Right ventricle myocardium inferior (tissue), 1 donor: Measurements from ENCODE around the gene MRPL36. TPM values are rescaled to one million over a fixed set of nuclear protein-coding genes. Genes with fewer than 3 reads are reported as not detected.

Source experiments
- ATAC-seq: fragments of 200-7000 bp; cut with Tn5 transposase; one replicate; pipeline ENCODE4 v1.9.1; 2020; ENCODE audit warnings: mild to moderate bottlenecking, moderate library complexity
- DNase-seq: peaks from one replicate; pipeline ENCODE4 v3.0.0; 2021; ENCODE audit errors: missing footprints
- intact Hi-C: fragments of 100-400 bp; cut with DNase I; formaldehyde crosslinking; loops from one replicate; pipeline ENCODE4 v1.11.0; 2022
- total RNA-seq: library from RNA; stranded (reverse); fragmentation: NEBNext Ultra II Directional; extraction: Animal tissue kit (Norgen Biotek cat#: 25700); gene quantifications from one replicate; pipeline ENCODE4 v1.2.1, GENCODE V29; 2021
- donor health status: DM: no; HTN: yes; CAD: no; lungs with severe emphysema.

The MRPL36 gene
- total RNA-seq, 1 donor from 2014 or later, result 62.3 TPM

DNA sequence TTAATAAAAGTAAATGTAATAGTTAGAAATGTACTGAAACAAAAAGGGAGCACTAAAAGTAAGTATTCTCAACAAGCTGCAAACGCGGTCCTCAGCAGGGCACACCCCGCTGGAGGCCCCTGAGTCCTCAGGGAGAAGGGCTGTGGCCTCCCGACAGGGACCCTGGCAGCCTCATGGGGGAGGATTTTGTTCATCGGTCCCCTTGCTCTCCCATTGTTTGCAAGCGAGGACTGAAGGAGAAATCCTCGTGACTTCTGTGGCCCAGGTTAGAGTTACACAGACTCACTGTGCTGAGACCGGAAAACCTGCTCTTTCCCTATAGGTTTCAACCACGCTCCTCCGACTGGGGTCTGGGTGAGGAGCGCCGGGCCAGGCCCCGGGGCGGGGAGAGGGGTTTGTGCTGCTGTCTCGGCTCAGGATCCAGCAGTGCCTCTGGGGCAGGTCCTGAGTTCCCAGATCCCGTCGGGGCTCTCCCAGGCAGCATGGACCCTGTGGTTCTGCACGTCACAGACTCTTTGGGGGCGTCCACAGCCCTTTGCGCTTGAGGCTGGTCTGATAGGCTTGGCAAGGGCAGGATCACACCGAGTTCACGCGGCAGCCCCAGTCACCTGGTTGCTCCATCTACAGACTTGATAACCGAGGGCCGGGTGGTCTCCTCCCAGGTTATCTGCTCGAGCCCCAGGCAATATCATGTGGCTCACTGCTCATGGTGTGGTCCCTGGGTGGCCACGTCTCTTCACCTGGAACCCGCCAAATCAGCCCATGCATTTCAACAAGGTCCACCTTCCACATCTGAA, 38.8 kb downstream of the MRPL36 start:
- no peak for DNase-seq
- intact Hi-C loops, result loop anchor here (5.0 kb wide), 1 partner anchor 276 kb away; no protein-coding TSS in a partner anchor
- no peak for ATAC-seq

DNA sequence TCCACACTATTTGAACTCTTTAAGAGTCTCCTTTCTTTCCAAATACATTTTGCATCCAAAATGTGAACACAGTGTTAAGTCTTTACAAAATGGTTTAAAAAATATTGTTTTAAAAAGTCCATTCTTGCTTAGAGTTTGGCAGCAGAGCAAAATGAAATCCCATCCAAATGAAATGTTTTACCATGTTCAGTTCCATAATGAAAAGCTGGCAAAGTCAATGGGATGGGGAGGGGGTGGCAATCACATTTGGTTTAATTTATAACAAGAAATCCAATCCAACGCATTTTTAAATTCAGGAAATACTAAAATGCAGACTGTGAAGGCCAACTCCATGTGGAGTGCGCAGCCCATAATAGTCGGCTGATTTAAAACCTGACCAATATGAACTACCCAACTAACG, 39.4 kb downstream of the MRPL36 start:
- DNase-seq (no peak), ATAC-seq (no peak)
- intact Hi-C loops, result loop anchor here (5.0 kb wide), 1 partner anchor 277 kb away; no protein-coding TSS in a partner anchor

DNA sequence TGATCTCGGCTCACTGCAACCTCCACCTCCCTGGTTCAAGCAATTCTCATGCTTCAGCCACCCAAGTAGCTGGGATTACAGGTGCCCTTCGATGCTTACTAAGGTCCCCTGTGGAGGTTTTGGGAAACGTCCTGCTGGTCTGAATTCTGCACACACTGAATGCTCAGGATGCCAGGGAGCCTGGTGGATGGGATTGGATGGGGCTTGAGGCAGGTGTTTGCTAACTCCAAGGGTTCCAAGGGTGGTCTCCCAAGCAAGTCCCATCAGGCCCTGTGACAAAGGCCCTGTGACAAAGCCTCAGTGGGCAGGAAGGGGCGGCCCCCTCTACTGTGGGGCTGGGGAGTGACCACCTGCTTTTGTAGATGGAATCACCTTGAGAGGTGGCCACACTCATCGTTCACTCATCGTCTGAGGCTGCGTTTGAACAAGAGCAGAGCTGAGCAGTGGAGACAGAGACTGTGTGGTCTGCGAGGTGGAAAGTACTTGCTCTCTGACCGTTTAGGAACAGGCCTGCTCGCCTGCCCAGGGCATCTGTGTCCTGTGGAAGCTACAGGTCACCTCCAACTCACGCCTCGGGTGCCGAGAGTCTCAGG, 40.2 kb downstream of the MRPL36 start:
- ATAC-seq, result no peak
- DNase-seq, result no peak
- intact Hi-C loops, result no loop called here

DNA sequence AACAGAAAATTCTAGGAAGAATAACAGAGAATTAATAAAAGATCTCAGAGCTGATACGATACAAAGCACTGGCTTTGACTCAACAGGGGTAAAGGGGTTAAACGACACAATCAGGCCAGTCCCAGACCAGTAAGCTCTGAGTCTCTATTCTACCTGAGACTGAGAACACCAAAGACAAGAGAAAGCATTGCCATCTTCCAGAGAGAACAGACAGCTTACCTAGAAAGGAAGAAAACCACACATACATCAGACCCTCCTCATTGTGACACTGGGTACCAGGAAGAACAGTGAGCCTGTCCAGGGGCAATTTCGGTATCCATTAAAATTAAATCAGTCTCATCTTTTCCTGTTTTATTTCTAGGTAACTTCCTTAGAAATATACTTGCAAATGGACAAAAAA, 41.1 kb downstream of the MRPL36 start:
- ATAC-seq (no peak), DNase-seq (no peak)

DNA sequence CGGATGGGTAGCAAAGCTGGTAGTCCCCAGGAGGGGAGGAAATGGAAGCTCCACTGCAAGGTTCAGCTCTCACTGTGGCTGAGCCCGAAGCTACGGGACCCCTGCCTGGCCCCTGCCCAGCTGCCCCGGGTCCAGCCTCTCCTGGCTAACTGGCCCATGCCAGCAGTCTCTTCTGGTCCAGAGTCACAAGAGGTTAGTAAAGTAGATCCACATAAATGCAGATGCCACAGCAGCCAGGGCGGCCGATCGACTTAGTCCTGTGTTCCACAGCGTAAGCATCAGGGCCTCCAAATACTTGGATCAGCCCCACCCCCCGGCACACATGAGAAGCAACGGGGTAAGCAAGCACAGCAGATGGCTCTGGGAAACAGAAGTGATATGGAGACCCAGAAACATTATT, 42.1 kb downstream of the MRPL36 start:
- DNase-seq, result no peak
- intact Hi-C loops, result no loop called here

More for the DNA sequence above, 41.1 kb downstream of the MRPL36 start:
- intact Hi-C loops, result no loop called here

DNA sequence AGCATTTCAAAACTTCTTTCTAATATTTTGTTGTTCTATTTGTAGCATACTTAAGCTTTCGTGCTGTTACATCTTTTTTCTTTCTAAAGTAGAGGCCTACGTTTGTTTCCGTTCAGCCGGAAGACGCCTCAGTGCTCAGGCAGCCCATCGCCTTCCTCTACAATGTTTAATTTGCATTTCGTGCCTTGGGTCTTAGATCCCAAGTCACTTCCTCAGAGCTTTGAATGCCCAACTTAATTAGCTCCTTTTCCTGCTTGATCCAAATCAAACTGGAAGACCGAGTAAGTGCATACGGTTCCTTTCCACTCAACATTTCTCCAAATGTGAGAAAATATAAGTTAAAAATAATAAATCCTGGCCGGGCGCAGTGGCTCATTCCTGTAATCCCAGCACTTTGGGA, 43.2 kb downstream of the MRPL36 start:
- ATAC-seq (no peak), DNase-seq (no peak)
- intact Hi-C loops, result no loop called here

More for the DNA sequence above, 42.1 kb downstream of the MRPL36 start:
- ATAC-seq, result no peak

DNA sequence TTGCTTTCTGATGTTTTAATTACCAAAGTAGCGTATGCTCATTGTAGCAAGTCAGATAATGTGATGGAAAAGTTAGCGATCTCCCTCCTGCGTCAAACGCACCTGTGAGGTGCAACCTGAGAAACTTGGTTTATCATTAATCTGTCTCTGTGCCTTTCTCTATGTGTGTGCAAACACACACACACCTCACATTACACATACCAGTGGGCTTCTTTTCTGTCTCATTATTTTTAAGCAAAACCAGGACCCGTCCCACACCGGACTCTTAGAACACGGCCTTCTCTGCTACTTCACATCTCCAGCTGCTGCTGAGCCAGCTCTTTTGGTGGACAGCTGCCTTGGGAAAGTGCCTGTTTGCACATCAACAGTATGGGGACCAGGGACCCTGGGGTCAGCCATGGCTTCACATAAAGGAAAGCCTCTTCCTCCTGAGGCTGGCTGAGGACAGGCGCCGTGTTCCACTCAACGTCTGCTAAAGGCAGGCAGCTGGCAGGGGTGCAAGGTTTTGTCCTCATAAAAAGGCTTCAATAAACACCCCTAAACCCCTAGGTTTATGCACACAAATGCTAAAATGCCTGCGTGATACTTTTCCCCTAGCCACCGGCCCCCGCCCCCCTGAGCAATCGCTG, 44.2 kb downstream of the MRPL36 start:
- intact Hi-C loops, result no loop called here
- DNase-seq, result no peak
- no peak for ATAC-seq

DNA sequence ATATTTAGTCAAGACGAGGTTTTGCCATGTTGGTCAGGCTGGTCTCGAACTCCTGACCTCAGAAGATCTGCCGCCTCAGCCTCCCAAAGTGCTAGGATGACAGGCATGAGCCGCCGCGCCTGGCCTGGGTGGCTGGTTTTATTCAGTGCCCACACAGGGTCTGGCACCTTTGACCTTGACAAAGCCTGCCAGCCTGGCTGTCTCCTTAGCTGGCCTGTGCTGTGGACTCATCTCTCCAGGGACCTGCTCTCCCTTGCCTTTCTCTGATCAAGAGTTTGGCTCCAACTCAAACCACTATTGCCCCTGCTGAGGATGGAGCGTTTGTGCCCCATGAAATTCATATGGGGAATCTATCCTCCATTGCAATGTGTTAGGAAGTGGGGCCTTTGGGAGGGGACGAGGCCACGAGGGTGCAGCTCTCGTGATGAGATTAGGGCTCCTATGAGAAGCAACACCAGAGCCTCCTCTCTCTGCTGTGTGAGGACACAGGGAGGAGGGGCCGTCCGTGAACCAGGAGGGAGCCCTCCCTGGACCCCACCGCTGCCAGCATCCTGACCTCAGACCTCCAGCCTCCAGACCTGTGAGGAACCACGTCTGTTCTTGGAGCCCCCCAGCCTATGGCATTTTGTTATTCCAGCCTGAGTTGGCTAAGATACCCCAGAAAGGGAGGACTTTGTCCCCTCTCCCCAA, 45.0 kb downstream of the MRPL36 start:
- intact Hi-C loops, result no loop called here
- no peak for DNase-seq
- ATAC-seq, result no peak

DNA sequence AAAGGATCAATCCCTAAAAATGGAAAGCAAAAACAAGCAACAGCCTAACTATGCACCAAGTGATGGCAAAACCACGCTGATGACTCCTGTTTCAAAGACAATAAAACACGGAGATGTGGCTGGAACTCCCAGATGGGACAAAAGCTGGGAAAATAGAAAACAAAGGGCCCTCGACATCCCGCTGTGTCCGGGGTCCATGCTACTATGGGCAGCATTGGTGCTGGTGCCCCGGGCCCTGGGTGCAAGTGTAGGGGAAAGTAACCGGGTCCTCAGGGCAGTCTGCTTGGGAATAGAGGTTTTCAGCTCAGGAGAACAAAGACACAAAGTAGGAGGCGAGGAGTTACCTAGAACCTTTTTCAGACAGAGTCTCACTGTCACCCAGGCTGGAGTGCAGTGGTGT, 46.1 kb downstream of the MRPL36 start:
- intact Hi-C loops, result no loop called here
- DNase-seq (no peak), ATAC-seq (no peak)

DNA sequence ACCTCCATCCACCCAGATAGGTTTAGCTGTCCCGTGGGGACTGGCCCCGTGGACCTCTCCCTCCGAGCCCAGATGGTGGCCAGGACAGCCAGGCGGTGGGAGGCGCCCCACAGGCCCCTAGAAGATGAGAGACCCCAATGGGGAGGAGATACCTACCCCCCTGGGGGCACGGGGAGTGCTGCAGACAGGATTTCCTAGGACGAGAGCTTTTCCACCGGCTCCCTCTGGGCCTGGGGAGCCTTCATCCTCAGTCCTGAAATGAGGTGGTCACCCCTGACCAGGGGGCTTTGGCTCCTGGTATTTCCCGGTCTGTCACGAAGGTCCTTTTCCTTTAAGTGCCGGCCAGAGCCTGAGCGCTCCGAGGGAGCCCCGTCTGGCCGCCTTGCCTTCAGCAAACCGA, 46.8 kb downstream of the MRPL36 start:
- intact Hi-C loops, result no loop called here
- DNase-seq (no peak), ATAC-seq (no peak)

DNA sequence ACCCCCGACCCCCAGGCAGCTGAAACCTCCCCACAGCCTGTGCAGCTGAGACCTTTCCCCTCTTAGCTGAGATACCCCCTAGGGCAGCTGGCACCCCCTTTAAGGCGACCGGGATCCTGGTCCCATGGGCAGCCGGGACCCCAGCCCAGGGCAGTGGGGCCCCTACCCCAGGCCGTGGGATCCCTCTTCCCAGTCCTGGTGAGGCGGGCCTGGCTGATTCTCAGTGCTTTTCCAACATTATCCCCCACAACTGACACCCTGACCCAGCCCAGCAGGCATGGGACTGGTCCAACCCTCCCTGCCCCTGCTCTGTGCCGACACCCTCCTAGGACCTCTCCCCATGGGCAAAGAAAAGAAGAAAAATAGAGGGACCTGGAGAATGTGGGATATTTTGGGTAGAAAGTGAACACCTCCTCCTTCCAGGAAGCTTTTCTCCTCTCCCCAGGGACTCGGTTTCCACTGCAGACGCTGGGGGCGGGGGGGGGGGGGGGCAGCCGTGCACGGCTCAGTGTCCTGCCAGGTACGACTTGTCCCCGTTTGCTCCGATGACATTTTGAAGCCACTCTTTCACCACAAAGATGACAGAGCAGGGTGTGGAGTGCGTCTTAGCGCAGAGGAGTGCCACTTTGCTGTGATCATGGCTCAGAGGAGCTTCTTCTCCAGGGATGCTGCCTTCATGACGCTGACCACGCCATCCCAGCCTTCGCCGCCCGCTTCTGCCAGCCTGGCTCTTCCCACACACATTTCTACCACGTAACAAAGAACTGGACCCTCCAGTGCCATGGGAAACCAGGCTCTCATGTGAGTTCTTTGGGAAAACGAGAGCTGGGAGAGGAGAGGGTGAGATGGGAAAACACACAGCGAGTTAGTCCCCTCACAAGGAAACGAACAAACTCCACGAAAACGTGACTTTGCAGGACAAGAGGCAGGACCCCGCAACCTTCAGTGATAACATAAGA, 47.5 kb downstream of the MRPL36 start:
- intact Hi-C loops, result no loop called here
- no peak for DNase-seq
- ATAC-seq, result no peak

DNA sequence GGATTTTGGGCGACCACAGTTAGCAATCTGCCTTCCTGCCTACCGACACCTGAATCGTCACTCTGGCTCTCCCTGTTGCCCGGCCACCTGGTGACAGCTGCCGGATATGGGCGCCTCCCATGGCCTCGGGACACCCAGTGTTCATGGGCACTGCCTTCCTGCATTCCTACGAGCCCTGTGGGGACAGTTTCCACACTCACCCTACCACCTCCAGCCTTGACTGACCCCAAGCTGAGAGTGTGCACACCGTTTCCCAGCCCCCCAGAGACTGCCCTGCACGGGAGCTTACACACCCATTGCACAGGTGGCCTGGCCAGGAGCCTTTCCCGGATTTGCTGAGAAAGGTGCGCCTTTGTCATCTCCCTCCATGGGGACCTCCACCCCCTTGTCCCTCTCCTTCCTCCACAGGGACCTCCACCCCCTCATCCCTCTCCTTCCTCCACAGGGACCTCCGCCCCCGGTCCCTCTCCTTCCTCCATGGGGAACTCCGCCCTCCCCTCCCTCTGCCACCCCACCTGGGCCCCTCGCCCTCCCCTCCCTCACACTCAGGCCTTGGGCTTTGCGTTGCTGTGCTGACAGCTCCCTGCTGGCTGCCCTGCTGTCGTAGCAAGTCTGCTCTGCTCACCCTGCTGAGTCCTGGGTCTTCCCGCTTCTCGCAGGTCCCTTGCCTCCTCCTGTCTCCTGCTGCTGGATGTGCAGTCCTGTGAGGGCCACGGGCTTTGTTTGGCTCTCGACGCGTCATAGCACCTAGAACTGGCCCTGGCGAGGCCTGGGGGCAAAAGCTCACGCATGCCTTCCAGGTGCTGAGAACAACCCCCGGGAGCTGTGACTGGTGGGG, 48.4 kb downstream of the MRPL36 start:
- intact Hi-C loops, result no loop called here
- DNase-seq (no peak), ATAC-seq (no peak)

DNA sequence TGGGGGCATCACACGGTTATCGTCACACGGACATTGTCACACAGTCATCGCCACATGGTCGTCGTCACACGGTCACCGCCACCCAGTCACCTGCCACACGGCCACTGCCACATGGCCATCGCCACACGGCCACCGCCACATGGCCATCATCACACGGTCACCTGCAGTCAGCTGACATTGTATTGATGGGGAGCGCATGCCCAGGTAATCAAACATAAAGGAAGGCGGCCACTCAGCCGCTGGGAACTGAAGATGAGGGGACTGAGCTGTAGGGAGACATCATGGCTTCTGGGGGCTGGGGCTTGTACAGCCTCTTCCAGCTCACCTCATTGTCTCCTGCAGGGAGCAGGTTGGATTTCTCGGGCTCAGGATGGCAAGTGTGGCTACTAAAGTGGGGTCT, 49.2 kb downstream of the MRPL36 start:
- intact Hi-C loops, result no loop called here
- ATAC-seq, result no peak

DNA sequence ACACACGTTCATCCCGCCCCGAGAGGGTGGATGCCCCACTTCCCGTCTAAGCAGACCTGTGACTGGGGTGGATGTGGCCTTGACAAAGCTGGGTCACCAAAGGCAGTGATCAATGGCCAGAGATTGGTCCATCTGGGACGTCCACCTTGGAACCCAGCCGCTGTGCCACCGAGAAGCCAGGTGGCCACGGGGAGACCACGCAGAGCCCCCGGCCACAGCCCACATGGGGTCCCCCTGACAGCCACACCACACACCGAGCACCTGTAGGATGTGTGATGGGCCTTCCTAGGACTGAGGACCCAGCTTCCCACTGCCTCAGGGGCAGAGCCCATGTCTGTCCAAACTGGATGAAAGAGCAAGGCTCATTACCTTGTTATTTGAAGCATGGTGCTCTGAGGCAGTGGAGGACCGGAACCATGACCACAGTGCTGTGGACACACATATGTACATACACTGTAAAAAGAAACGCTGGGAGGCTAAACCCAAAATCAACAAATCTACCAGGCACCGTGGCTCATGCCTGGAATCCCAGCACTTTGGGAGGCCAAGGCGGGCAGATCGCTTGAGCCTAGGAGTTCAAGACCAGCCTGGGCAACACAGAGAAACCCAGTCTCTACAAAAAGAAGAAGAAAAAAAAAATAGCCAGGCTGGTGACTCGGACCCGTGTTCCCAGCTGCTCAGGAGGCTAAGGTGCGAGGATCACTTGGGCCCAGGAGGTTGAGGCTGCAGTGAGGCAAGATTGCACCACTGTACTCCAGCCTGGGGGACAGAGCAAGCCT, 50.1 kb downstream of the MRPL36 start:
- intact Hi-C loops, result no loop called here
- DNase-seq (no peak), ATAC-seq (no peak)

More for the DNA sequence above, 49.2 kb downstream of the MRPL36 start:
- DNase-seq, result no peak

DNA sequence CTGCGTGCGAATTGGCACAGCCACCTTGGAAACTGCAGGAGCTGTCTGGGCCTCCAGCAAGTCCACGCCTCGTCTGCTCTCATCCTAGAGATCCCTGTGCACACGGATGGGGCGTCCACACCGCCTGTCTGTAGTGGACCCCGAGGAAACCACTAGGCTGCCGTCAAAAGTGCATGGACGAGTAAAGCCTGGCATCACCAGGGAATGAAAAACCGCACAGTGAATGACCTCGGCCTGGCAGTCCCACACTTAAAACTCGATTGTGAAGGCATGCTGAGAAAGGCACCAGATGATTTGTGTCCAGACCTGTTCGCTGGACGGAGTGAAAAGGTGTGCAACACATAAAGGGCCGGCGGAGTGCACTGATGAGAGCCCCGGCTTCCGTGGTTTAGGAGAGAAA, 50.8 kb downstream of the MRPL36 start:
- ATAC-seq (no peak), DNase-seq (no peak)
- intact Hi-C loops, result no loop called here
